Suppressor macrophage treated with lipopolysaccharide for 4 hours (primary cell): ENCODE results near the gene CLCNKB.
"Not testable (repeated sequence)": the region's sequence is repeated elsewhere in the genome, so short reads cannot be mapped to it uniquely, and the experiment has no call there.

ENCODE experiments used
- DNase-seq: peaks from one replicate; pipeline ENCODE4 v3.0.0-alpha.2; 2020

CLCNKB gene

DNA sequence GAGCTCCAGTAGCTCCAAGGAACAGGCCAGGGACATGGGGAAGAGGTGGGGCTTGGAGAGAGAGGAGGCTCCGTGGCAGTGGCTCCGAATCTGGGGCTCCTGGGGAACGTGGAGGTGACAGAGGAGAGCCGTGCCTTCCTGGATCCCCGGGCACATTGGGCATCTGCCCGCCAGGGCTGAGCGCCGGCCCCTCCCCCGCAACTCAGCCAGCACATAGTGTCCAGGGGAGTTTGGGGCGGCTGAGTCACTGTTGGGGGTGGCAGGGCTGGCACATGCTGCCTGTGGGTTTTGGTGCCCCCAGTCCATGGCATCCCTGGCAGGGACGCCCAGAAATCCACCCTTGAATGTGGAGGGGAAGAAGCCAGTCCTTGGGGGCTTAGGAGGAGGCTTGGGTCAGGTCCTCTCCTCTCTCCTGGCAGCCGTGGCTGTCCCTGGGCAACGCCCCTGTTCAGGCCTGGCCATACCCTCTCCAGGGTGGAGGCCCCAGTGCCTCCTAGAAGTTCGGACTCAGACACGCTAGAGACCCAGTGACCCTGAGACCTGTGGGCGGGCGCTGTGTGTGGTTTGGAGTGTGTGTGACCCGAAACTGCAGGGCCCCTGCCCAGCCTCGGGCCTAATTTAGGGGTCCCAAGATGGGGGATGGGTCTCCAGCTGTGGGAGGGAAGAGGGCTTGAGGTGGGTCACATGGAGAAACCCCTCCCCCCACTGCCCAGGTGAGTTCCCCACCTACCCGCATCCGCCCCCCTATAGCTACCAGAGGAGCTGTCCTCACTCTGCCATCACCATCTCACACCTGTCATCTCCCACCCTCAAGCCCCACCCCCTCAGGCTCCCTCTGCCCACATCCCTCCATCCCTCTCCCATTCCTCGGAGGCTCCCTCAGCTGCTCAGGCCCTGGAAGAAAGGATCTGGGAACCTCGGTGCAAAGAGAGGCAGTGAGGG is 27.4 kb upstream of the CLCNKB start:
- DNase-seq: no peak

DNA sequence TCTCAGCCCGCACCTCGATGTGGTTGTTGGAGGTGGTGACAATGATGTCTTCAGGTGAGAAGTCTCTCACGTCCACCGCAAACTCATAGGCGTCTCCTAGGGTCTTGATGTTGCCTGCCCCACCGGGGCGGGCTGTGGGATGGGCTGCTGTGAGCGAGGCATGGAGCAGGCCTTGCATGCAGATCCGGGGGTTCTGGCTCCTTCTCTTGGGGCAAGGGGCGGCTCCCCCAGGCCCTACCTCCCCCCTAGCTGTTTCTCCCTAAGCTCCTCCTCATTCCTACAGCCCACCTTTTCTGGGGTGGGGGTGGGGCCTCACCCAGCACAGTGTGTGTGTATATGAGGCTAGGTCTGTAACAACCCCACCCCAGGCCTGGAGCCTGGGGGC is 26.5 kb upstream of the CLCNKB start:
- no peak for DNase-seq

DNA sequence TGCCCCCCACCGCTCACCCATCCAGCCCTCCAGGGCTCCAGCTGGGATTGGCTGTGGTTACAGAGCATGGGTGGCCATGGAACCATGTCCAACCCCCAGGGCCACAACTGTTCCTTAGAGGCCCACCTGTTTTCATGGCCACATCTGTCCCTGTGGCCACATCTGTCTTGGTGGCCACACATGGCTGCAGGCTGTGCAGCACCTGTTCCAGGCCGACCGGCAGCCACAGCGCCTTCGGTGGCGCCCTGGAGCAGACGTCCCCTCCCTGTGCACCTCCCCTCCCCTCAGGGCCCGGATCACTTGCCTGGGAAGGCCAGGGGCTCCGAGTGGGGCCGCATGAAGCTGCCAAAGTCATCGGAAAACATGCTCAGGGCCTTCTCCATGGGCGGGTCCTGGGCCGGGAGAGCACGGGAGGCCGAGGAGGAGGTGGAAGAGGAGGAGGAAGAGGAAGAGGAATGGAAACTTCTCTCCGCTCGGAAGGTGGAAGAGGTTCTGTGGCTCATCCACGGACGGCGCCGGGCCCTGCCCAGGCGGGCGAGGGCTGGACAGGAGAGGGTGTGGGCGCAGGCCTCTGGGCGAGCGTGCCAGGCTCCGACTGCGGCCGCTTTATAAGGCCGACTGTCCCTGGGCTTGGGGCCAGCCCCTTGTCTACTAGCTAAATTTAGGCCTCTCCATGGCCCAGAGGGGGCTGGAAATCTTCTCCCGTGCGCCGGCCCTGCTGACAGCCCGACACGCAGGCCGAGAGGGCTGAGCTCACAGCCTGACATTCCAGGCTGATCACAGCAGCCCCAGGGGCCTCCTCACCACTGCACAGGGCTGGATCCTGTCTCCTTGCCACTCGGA is 25.9 kb upstream of the CLCNKB start, which contains the start of gene HSPB7:
TSS of gene HSPB7 (minus strand) at position 583 of the 843 bp plus-strand sequence. CDS start at position 503, 80 bp downstream.
- no peak for DNase-seq

DNA sequence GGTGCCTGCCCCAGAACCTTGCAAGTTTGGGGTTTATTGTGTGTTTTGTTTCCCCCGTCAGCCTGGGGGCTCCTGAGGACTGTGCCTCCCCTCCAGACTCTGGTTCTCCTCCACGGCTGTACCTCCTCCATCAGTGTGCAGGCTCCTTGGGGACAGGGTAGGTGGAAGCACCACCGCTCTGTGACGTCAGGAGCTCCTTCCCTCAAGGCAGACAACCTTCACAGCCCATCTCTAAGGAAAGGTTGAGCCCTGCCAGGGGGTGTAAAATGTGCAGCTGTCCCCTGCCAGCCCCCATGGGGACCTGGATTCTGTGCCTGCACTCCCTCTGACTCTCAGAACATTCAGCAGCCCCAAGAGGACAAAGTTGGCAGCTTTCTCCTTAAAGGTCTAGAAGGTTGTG is 25.3 kb upstream of the CLCNKB start:
- DNase-seq: no peak

DNA sequence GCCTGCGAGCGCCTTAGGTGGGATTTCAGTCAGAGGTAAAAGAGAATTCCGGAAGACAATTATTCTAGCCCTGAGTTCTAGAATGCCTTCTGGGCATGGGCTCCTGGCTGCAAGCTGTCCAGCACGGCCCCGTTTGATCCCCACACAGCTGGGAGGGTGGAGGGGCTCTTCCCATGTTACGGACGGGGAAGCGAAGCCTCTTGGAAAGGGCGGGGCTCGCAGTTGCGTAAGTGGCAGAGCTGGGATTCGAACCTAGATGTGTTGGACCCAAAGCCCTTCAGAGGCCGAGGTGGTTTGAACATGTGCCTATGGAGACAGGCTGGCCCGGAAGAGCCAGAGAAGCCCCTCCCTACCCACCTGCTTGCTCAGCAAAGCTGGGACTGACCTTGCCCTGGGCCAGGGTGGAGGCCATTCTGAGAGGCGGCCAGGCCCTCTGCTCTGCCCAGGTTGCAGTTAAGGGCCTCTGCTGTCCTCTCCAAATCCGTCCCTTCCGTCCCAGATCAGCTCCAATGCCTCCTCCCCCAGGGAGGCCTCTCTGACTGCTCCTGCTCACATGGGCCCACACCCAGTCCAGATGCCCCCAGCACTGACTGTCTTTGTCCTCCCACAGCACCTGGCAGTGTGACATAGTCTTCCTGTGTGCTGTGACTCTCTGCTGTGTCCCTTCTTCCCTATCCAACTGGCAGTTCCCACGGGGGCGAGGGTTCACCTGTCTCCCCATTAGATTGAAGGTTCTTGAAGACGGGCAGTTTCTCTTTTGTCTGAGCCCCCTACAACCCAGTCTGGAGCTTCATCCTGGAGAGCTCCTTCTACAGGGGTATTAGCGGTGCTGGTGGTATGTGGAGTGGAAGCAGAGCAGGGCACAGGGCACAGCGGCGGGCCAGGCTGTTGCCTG is 24.6 kb upstream of the CLCNKB start:
- DNase-seq: no peak

DNA sequence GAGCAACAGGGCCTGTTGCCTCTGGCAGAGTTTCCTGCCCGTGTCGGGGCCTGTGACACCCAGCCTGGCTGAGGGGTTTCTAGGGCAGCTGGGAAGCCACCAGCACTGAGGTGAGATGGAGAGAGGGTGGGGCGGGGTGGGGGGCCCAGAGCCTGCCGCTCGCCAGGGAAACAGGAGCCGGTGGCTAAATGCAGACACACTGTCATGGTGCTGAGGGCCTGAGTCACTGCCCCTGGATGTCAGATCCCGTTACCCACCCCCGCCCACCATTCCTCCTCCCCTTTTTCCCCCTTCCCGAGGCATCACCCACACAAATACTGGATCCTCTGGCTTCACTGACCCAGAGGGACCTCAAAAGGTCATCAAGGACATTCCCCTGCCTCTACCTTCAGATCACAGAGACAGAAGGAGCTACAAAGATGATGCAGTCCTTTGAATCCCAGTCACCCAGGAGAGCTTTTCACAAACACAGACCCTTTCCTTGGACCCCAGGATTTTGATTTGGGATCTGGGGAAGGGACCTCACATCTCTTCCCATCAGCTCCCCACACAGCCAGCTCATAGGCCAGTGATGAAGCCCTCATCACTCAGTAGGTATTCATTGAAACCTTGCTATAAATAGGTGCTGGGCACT is 23.8 kb upstream of the CLCNKB start:
- DNase-seq: no peak

DNA sequence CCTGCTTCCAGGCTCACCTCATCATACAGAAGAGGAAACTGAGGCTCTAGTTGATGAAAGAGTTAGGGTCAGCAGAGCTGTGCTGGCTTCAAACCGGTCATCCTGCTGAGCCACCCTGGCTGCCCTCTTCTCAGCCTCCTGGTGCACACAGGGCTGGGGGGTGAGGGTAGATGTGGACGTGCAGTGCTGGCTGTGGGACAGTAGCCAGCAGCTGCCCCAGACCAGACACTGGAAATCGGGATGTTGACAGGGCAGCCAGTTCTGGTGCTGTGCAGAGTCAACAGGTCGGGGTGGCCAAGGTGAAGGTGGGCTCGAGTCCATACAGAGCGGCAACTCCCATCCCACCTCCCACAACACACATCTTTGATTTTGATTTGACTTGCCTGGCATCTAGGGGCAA is 23.3 kb upstream of the CLCNKB start:
- DNase-seq: no peak

DNA sequence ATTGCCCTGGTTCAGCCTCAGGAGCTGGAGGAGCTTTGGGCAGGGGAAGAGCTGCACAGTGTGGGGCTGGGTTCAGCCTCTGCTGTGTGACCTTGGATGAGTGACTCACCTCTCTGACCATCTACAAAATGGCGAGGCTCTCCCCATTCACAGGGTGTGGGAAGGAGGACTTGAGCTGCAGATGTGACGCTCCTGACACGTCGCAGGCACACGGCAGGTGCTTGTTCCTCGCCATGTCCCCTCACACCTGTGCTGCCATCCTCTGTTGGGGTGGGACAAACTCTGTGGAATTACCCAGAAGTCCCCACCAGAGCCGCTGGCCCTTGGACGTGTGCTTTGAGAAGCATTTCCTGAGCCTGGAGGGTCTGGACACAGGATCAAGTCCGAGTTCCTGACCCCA is 22.7 kb upstream of the CLCNKB start:
- DNase-seq: not testable (repeated sequence)

DNA sequence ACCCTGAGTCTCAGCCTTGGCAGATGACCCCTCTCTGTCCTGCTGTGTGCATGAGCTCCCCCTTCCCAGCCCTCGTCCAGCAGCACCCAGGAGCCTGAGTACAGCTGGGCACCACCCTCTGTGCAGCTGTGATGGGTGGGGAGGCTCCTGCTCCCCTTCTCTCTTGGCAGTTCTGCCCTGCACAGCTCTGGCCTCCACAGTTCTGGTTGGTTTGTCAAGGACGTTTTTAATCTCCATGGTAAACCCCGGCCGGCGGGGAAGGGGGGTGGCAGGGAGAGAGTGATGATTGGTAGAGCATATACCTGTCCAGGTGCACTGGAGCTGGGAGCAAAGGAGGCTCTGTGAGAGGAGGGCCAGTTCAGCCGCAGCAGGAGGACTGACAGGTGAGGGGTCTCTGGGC is 21.9 kb upstream of the CLCNKB start, which contains the start of gene CLCNKA:
TSS of gene CLCNKA (plus strand) at position 356 of the 400 bp plus-strand sequence. CDS start 584 bp downstream, outside the sequence.
- no peak for DNase-seq

DNA sequence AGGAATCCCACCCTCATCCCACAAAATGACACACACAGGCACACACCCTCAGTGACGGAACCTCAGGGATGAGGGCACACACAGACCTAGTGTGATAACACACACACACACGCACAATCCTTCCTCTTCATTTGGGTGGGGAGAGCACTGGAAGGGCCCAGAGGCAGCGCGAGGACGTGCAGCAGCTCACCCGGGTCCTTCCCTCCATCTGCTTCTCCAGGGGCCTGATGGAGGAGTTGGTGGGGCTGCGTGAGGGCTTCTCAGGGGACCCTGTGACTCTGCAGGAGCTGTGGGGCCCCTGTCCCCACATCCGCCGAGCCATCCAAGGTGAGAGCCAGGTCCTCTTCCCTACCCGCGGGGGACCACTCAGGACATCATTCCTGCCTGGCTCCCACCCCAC is 21.2 kb upstream of the CLCNKB start:
- no peak for DNase-seq

DNA sequence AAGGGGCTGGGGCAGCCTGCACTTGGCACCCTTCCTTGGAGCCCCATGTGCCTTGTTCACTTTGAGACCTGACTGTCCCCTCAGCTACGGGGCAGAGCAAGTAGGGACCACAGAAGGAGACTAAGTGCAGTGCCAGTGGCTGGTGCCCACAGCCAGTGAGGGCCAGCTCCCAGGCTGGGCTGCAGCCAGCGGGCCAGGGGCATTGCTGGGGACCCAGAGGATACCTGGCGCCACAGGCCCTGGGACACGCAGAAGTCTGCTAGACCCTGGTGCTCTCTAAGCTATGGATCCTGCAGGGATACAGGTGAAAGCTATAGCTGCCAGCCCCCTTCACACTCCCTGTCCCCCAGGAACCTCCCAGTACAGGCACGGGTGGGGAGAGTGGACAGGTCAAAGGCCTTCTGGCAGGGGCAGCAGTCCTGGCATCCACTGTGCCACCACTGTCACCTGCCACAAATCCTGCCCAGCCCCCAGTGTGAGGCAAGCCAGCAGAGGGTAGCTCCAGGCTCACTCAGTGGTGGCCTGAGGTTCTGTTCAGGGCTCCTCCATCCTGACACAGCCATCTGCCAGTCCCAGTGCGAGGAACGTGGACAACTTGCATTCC is 20.4 kb upstream of the CLCNKB start:
- no peak for DNase-seq

DNA sequence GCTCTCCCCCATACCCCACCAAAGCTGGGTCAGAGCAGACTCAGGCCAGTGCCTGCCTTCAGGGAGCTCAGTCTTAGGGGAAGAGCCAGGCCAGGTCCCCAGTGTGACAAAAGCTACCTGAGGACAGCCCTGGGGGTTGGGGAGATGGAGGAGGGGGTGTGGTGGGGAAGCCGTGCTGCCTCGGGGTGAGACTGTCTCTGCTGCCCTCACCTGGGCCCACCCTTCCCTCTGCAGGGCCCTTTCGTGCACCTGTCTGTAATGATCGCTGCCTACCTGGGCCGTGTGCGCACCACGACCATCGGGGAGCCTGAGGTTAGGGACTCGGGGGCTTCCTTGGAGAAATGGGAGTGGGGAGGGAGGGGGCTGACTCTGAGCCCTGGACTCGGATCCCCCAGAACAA is 17.3 kb upstream of the CLCNKB start:
- DNase-seq: not testable (repeated sequence)

DNA sequence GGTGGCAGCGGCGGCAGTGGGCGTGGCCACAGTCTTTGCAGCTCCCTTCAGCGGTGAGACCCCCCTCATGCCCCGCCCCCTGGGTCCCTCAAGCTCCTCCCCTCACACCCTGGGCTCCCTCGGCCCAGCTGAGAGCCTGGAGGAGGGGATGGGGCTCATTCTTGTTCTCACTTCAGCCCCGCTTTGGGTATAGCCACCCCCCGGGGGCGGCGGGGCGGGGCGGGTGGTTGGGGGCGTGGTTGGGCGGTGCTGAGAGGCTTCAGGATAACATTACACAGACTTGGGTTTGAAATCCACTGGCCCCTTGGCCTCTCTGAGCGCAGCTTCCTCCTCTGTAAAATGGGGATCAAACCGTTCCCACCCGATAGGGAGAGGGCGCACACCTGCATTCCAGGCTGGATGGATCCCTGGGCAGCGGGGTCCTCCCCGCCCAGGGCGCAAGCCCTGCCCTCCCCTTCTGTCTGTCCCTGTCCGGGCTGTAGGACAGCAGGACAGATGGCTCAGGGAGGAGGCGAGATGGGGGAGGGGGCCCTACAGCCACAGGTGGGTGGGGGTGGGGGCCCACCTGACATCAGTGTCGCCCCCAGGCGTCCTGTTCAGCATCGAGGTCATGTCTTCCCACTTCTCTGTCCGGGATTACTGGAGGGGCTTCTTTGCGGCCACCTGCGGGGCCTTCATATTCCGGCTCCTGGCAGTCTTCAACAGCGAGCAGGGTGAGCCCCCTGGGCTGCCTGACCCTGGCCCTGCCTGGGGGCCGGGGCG is 16.7 kb upstream of the CLCNKB start:
- DNase-seq: peak; percentile 19

DNA sequence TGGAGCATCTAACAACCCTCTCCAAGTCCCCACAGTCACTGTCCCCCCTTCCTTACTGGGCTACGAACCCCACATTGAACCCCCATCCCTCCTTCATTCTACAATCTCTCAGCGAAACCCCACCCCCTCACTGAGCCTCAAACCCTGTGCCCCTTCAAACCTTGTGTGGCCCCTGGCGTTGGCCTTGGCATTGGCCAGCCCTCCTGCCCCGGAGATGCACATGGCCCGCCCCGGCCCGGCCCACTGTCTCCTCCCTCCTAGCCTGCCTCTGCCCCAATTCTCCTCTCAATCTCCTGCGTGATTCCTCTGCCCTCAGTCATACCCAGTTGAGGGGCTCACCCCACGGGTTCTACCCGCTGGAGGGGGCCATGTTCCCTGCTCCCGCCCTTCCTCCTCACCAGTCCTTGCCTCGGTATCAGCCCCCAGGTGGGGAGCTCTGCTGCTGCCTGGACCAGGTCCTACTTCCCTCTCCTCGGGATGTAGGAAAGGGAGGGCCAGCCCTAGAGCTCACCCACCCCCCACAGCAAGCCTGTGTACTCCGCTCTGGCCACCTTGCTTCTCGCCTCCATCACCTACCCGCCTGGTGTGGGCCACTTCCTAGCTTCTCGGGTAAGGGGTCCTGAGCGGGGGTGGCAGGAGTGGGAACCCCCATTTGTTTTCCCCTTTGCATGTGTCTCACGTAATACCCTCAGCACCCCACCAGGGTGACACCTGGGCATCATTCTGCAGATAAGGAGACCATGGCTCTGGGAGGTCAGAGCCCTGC is 15.2 kb upstream of the CLCNKB start:
- DNase-seq: no peak

DNA sequence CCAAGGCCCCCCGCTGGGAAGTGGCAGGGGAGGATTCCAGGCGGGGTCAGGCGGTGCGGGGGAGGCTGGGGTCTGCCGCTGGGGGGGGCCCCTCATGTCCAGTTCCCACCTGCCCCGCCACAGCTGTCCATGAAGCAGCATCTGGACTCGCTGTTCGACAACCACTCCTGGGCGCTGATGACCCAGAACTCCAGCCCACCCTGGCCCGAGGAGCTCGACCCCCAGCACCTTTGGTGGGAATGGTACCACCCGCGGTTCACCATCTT is 14.6 kb upstream of the CLCNKB start:
- DNase-seq: not testable (repeated sequence)

DNA sequence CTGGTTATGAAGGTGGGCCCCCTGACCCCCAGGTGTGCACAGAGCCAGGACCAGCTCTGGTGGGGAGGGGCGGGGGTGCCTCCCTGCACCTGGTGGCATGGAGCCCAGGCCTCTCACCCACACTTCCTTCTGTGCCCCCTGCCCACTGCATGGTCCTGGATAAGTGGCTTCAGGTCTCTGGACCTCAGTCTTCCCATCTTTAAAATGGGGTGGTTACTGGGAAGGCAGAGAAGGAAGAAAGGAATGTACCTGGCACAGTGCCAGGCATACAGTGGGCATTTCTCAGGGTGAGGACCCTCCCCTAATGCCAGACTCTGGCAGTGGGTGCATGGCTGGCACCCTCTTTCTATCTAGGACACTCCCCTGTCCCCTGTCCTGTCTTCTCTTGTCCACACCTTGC is 14.3 kb upstream of the CLCNKB start:
- DNase-seq: no peak

DNA sequence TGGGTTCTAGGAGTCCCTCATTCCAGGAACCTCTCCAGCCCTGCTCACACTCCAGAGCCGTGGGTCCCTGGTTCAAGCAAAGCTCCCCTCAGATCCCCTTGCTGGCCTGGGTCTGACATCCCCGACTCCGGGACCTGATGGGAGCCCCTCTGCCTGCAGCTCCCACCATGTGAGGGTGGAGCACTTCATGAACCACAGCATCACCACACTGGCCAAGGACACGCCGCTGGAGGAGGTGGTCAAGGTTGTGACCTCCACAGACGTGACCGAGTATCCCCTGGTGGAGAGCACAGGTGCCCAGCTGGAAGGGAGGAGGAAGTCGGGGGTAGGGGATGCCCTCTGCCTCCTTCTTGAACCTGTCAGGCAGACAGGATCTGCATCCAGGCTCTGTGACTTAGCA is 12.0 kb upstream of the CLCNKB start:
- no peak for DNase-seq

DNA sequence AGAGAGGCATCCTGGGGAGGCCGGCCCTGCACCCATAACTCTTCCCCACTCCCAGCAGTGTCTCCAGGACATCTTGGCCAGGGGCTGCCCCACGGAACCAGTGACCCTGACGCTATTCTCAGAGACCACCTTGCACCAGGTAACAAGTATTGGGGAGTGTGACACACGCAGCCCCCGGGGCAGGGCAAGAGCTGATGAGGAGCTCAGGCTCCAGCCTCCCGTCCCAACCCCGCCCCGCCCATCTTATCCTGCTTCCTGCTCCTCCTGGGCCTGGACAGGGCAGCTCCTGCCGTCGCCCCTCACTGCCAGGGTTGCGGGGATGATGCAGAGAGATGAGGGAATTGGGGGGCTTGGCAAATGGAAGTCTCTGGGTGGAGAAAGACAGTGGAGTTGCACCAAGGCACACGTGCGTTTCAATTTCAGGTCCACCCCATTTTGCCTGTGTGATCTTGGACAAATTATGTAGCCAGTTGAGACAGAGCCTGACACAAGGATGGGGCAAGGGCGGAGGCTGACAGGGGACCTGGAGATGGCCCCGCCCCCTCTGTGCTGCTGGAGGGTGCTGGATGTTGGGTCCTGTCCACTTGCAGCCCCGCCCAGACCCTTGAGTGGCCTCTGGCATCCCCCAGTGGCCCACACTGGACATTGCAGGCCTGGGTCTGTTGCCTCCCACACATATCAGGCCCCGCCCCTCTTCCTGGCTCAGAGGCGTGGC is 11.0 kb upstream of the CLCNKB start:
- DNase-seq: peak; percentile 89

DNA sequence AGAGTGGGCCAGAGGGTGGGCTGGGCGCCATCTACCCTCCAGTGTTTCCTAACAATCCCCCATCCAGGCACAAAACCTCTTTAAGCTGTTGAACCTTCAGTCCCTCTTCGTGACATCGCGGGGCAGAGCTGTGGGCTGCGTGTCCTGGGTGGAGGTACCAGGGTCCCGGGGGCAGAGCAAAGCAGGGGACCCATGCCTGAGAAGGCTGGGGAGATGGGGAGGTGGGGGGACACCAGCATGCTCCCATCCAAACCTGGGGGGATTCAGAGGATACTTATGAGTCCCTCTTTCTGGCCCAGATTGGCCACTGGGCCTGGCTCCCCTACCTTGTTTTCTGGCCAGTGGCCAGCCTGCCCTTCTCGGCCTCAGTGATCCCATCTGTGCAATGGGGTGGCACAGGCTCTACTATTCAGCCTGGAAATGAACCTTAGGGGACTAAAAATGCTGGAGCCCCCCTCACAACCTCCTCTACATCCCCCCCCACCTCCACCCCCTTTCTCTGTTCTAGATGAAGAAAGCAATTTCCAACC is 10.4 kb upstream of the CLCNKB start:
- not testable (repeated sequence) for DNase-seq
